Suppressor macrophage (primary cell): ENCODE data around the gene ATAD3B.
"Not testable (repeated sequence)": the region's sequence is repeated elsewhere in the genome, so short reads cannot be mapped to it uniquely, and the experiment has no call there.

Source experiments
- DNase-seq, 4 experiments: peaks; one replicate each; pipeline ENCODE4 v3.0.0-alpha.2; 2020 to 2022

Gene ATAD3B

DNA sequence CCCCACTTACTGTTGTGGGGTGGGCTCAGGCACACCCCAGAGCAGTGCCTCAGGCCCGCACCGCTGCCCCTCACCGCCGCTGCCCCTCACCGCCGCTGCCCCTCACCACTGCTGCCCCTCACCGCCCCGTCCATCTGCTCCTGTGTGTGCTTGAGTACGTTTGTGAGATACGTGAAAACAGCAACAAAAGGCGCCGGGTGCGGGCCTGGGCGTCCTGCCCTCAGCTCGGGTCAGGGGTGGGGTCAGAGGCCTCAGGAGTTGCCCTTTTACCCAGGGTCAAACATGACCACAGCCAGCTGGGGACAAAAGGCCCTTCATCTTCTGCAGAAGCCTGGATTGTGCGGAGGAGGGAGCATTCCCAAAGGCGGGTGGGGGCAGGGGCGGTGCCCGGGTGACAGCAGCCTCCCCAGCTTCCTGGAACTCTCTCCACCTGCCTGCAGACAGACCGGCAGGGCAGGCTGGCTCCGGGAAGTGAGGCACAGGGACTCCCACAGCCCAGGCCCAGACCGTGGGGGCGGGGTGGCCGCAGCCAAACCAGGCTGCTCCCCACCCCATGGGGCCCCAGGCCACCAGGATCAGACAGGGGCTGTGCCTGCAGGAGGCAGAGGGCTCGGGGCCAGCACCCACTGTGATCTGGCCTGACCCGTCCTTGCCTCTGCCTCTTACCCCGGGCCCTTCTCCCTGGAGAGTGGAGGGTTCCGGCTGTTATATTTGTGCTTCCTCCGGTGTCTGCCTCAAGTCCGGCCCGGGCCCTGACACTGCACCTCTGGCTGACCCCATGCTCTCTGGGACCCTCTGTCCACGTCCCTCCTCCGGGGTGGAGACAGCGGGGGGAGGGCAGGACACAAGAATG is 38.4 kb upstream of the ATAD3B start:
- peak in 1 of 4 experiments; percentile 43 for DNase-seq

DNA sequence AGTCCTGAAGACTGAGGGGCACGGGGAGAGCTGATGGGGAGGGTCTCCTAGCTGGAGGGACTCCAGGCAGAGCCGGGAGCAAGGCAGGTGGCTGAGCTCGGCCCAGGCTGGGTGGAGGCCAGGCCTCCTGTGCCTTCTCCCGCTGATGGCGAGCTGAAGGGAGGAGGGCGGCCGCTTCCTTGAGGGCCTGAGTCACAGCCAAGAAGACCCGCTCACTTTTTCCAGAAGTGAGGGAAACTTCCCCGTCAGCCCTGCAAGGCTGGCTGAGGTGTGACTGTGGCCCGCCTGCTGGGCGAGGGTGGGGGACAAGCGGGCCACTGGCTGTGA is 37.8 kb upstream of the ATAD3B start:
- peak; percentile 15 to 56 (median 39) for DNase-seq

GRCh38 chr1:1434131-1434823 is 37.3 kb upstream of the ATAD3B start:
- DNase-seq: peak in 1 of 4 experiments; percentile 14

DNA sequence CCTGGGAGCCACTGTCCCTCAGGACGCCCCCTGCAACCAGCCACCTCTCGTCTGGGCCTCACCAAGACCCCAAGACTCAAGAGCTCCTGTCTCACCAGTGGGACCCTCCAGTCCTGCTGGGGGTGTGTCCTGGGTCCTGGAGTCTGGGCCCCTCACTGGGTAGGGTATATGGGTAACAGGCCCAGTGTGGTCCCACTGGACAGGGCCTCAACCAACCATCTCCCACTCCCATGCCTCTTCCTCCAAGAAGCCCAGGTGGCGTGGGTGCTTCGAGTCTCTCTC is 36.8 kb upstream of the ATAD3B start:
- DNase-seq: no peak

GRCh38 chr1:1435106-1435903 is 36.3 kb upstream of the ATAD3B start, which contains the start of gene VWA1:
Gene VWA1 (plus strand): TSS chr1:1435690. CDS start chr1:1435749, 59 bp downstream.
- peak; percentile 51 to 86 (median 64) for DNase-seq

DNA sequence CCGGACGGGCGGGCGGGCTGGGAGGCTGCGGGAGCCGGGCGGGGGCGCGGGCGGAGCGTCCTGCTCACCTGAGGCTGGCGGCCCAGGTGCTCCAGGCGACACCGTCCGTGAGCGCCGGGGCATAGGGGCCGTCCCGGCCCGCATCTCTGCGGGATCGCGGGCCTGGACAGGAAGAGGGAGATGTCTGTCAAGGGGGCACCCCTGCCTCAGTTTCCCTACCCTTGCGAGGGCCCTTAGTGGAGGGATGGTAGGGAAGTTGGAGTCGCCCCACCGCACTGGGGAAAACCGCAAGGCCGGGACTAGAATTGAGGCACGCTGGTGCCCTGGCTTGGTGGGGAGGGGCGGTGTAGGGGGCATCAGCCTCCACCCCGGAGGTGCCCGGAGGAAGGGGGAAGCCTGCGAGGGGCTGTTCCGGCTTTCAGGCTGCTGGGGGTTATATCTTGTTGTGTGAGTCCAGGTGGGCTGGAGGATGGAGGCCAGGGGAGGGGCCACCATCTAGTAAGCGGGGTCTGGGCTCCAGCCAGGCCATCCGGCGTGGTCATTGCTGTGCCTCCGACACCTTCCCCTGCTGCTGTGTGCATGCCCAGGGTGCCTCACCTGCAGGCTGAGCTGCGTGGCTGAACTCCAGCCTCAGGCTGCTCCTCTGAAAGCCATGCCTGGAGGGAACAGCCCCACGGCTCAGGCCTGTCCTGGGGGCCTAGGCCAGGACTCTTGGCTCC is 35.5 kb upstream of the ATAD3B start:
- no peak for DNase-seq

- DNase-seq: no peak
Observed at GRCh38 chr1:1436630-1437032, 34.9 kb upstream of the ATAD3B start.

DNA sequence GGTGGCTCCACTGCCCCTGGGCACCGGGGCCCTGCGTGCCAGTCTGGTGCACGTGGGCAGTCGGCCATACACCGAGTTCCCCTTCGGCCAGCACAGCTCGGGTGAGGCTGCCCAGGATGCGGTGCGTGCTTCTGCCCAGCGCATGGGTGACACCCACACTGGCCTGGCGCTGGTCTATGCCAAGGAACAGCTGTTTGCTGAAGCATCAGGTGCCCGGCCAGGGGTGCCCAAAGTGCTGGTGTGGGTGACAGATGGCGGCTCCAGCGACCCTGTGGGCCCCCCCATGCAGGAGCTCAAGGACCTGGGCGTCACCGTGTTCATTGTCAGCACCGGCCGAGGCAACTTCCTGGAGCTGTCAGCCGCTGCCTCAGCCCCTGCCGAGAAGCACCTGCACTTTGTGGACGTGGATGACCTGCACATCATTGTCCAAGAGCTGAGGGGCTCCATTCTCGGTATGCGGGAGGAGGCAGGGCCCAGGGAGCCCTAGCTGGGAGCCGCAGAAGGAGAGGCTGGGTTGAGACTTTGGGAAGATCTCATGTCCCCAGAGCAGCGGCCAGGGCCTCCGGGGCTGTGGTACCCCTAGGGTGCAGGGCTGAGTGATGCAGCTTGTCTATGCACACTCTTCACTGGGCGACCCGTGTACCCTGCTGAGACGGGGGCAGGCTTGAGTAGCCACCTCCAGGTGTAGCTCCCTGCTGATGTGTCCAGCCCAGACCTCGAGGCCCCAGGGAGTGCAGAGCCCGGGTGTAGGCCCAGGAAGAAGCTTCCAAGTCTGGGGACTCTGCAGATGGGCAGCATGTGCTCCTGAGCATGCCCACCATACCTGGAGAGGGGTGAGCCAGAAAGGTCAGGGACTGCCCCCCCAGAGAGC is 34.3 kb upstream of the ATAD3B start:
- DNase-seq: no peak

DNA sequence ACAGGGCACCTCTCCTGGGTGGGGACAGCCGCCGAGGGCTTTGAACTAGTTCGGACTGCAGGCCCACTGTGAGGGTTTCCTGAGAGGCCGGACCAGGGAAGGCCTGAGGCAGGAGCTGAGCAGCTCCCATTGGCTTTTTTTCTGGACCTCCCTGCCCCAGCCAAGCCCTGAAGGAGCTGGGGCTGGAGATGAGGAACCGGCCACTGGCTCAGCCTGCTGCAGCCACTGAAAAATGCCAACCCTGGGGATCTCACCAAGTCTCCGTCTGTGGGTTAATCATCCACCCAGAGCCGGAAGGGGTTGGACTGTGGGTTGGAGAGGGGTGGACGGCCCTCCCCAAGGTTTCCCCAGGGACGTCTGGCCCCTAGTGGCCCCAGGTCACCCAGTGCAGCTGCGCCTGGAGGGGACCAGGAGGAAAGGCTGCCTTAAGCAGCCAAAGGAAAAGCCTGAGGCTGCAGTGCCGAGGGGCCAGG is 33.6 kb upstream of the ATAD3B start:
- DNase-seq: peak; percentile 34 to 68 (median 54)

DNA sequence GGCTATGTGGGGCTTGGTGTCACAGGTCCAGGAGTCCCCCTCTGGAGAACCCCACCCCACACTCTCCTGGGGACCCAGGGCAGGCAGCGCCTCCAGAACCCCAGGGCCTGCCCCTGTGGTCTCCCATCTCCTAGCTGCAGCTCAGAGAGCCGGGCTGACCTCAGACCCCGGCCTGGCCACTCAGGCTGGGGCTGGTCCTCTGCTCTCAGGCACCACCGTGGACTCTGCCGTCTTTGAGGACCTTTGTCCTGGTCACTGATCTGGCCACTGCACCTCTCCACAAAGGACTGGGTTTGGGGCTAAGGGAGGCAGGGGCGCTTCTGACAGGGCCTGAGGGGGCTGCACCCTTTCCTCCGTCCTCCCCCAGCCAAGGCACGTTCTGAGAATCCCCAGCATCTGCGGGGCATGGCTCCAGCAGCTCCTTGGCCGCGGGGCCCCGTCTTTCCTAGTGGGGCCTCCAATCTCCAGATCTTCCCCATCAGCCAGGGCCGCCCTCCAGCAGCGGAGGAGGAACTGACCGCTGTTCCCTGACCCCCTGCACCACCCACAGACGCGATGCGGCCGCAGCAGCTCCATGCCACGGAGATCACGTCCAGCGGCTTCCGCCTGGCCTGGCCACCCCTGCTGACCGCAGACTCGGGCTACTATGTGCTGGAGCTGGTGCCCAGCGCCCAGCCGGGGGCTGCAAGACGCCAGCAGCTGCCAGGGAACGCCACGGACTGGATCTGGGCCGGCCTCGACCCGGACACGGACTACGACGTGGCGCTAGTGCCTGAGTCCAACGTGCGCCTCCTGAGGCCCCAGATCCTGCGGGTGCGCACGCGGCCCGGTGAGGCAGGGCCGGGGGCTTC is 32.8 kb upstream of the ATAD3B start:
- DNase-seq: no peak

DNA sequence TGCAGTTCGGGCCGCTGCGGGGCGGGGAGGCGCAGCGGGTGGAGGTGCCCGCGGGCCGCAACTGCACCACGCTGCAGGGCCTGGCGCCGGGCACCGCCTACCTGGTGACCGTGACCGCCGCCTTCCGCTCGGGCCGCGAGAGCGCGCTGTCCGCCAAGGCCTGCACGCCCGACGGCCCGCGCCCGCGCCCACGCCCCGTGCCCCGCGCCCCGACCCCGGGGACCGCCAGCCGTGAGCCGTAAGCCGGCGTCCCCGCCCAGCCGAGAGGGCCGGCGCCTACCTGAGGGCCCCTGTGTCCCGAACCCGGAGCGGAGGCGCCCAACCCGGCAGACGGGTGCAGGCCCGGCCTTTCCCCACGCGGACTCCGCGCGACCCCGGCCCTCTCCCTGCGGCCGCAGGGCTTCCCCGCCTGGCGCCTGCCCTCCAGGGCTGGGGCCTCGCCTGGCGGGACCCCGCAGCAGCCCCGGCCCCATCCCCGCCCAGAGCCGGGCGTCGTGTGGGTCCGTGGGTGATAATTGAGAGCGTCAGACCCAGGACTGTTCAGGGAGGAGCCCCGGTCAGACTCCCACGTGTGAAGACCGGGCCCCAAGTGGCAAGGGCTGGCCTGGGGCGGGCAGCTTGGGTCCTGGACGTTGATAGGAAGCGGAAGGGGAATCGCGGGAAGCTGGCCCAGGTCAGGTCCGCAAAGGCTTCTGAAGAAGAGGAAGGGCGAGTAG is 31.9 kb upstream of the ATAD3B start:
- DNase-seq: no peak

DNA sequence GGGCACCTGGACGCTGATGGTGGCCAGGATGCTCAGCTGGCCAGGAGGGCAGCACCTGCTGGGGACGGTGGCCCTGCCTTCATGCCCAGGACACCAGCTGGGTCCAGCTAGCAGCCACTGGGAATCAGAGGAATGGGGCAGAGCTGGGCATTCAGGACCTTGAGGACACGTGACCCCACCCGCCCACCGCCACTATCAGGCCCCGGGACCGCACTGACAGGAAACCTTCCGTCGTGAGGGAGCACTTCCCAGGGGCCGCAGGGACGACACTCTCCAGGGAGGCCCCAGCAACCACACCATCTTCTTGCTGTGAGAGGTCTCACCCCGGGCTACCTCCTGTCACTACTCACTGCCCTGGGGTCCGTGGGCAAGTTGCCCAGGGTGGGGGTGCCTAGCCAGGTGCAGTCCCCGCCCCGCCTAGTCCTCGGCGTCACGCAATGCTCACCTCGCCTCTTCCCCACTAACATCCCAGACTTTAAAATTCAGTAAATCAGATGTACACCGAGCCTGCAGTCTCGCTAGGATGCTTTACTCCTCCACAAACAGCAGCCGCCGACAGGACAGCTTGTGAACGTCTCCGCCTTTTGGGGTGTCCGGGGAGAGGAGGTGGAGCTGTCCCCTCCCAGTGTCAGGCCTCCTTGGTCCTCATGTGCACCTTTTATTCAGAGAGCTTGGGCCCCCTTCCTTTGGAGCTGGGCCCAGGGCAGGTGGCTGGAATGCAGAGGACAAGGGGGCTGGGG is 31.1 kb upstream of the ATAD3B start:
- no peak for DNase-seq

DNA sequence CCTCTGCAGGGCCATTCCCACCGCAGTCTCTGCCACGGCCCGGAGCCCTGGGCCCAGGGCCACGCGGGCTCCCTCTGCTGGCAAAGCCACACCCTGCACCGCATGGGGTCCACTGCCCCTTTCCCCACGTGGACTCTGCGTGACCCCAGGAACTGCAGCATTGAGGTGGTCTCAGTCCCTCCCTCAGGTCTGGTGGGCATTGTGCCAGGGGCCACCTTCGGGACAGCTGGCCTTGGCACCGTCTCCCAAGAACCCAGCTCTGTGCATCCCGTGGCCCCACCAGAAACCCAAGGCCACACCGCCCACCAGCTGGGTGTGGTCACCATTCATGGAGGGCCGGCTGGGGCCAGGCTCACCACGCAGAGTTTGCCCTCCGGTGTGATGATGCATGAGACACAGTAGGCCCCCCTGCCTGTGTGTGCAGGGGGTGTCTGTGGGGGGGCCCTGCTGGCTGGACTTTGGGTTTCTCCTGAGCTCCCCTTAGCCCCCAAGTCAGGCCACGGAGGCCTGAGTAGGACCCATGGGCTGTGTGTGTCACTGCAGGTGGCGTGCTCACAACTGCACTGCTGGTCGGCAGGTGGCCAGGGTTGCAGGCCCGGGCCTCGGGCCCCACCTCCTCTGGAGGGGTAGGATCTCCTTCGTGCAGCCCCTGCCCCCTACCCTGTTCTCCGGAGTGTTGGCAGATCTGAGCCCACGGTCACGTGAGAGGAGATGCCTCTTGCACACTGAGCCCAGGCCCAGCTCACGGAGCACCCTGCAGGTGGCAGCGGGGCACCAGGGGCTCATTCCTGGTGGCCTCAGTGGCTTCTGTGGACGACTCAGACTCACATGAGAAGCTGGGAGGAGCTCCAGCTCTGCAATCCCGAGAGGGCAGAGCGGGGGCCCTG is 30.3 kb upstream of the ATAD3B start:
- DNase-seq: peak; percentile 64 to 85 (median 72)

DNA sequence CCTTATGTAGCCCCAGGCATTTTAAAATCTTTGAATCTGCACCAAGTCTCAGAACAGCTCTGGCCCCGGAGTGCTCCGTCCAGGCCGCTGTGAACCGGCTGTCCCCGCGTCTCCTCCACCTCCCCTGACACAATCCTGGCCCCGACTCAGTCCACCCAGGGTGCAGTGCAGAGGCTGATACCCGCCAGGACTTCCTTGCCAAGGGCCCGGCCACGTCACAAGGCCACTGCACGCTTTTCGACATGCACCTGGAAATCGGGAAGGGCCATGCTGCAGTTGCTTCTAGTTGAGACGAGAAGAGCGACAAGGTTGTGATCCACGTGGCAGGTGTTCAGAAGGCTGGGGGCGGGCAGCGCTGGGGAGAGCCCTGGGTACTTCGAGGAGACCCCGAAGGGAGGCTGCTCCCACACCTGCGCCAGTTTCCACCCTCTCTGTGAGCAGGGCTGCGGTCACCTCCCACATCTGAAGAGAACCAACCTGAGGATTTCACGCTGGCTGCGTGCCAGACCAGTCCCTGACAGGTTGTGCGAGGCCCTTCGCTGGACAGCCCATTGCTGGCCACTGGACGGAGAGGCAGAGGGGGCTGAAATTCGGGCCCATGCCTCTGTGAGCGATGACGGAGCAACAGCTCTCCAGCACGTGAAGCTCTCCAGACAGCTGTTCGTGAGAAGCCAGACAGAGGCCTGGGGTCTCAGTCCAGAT is 29.3 kb upstream of the ATAD3B start:
- no peak for DNase-seq

DNA sequence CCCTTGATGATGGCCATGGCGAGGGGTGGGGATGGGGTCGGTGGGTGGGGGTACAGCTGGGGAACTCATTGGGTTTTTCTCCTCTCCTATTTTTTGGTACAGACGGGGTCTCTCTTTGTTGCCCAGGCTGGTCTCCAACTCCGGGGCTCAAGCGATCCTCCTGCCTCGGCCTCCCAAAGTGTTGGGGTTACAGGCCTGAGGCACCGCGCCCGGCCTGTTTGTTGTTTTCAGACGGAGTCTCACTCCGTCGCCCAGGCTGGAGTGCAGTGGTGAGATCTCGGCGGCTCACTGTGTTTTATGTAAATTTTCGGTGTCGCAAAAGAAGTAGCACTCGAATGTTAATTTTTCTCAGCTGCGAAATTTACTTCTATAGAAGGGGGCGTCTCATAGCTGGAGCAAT is 24.9 kb upstream of the ATAD3B start:
- DNase-seq: not testable (repeated sequence)

DNA sequence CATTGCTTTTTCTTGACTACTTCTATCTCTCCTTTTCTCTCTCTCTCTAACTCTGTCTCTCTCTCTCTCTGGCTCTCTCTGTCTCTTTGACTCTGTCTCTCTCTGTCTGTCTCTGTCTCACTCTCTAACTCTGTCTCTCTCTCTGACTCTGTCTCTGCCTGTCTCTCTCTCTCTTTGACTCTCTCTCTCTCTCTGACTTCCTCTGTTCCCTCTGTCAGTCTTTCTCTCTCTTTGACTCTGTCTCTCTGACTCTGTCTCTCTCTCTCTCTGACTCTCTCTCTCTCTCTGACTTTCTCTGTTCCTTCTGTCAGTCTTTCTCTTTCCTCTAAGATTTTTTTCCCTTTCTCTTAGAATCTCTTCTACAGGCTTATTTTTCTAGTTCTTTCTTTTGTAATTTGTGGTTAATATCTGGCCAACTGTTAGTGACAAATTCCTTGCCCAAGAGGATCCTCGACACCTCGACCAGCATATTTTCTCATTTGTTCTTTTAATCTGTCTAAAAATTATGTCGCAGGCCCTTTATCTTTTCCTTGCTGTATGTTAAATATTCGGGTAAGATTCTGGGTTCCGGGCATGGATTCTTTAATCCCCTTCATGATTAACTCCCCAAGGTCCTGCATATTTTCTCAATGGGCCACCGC is 22.3 kb upstream of the ATAD3B start, which contains the start of gene ATAD3C:
Gene ATAD3C, plus strand, starts transcription at position 591 of the 641 bp plus-strand sequence. CDS start 995 bp downstream, outside the sequence.
- no peak for DNase-seq

GRCh38 chr1:1450616-1451015 is 20.9 kb upstream of the ATAD3B start:
- DNase-seq: not testable (repeated sequence)
